Stomach (tissue), 9 donors: ENCODE data around the gene CFB. TPM values are rescaled to one million over a fixed set of nuclear protein-coding genes. Genes with fewer than 3 reads are reported as not detected.
"Not testable (repeated sequence)": the region's sequence is repeated elsewhere in the genome, so short reads cannot be mapped to it uniquely, and the experiment has no call there.

ENCODE experiments used
- DNase-seq, 2 donors: peaks; one replicate each; pipeline versions ENCODE4 v3.0.0 to v3.0.0-alpha.2; 2013 to 2019
- H3K27ac ChIP-seq, 5 donors: fragments of 200-600 bp in 4 of 5; sonication (generic) in 4 of 5; one replicate each; pipeline ENCODE4 v1.5.1; 2013 to 2019; ENCODE audit warnings: mild to moderate bottlenecking in 1 of 5, moderate library complexity in 1 of 5
- H3K27me3 ChIP-seq, 3 donors: fragments of 200-600 bp; sonication (generic); one replicate each; pipeline ENCODE4 v1.5.1; 2017 to 2019; ENCODE audit warnings: mixed run types in 1 of 3
- H3K36me3 ChIP-seq, 4 donors: fragments of 200-600 bp; sonication (generic); 1 replicate in 3 of 4; 2 replicates in 1 of 4; pipeline ENCODE4 v1.5.1; 2016 to 2019
- H3K4me1 ChIP-seq, 4 donors: fragments of 200-600 bp; sonication (generic); one replicate each; pipeline ENCODE4 v1.5.1; 2016 to 2019
- H3K4me3 ChIP-seq, 4 donors: fragments of 200-600 bp; sonication (generic) in 3 of 4; one replicate each; pipeline ENCODE4 v1.5.1; 2016 to 2019; ENCODE audit warnings: mild to moderate bottlenecking in 1 of 4
- H3K9me3 ChIP-seq, 4 donors: fragments of 200-600 bp; sonication (generic); one replicate each; pipeline ENCODE4 v1.5.1; 2016 to 2019
- CTCF ChIP-seq, 7 experiments: fragments of 450-650 bp in 4 of 7; fragments of 200-600 bp in 3 of 7; sonication (generic) in 3 of 7; IDR thresholded peaks; one replicate each; pipeline ENCODE4 v1.5.1; 2016 to 2019; ENCODE audit warnings: antibody characterized with exemption in 7 of 7, control low read depth in 2 of 7, mild to moderate bottlenecking in 1 of 7
- EP300 ChIP-seq: sonication (generic); formaldehyde crosslinking; IDR thresholded peaks from one replicate; pipeline ENCODE4 v1.6.1; 2017; ENCODE audit warnings: antibody characterized with exemption
- POLR2A ChIP-seq, 4 donors: fragments of 450-650 bp; IDR thresholded peaks; one replicate each; pipeline ENCODE4 v1.6.1; 2016; ENCODE audit warnings: antibody characterized with exemption in 4 of 4, control low read depth in 2 of 4, mild to moderate bottlenecking in 1 of 4, moderate library complexity in 1 of 4
- POLR2AphosphoS5 ChIP-seq, 3 donors: sonication (generic); formaldehyde crosslinking; IDR thresholded peaks; one replicate each; pipeline ENCODE4 v1.6.1; 2016; ENCODE audit warnings: antibody characterized with exemption in 3 of 3
- WGBS, 5 donors: extraction: QIAGEN DNeasy Blood & Tissue Kit in 3 of 5; methylation state at CpG; one replicate each; pipeline versions ENCODE4 v1.1.5 to v1.1.7; 2013 to 2018; 5-methylcytosine and 5-hydroxymethylcytosine counted together
- intact Hi-C: fragments of 100-400 bp; cut with DNase I; formaldehyde crosslinking; loops from one replicate; pipeline ENCODE4 v1.15.1; 2023; ENCODE audit warnings: low total_unique reads
- polyA plus RNA-seq, 3 donors: library from polyadenylated mRNA; stranded (reverse); fragments of 200-250 nt; gene quantifications; one replicate each; pipeline ENCODE4 v1.2.3, GENCODE V29; 2013
- small RNA-seq, 4 donors: library from RNA; depleted of rRNA; stranded (forward); fragments of <200 nt; gene quantifications; one replicate each; pipeline ENCODE3, GENCODE V24; 2016
- total RNA-seq, 5 donors: library from RNA; depleted of rRNA; stranded (reverse); fragments of >200 nt; gene quantifications; one replicate each; pipeline versions ENCODE4 v1.1.0 to v1.2.3, GENCODE V29; 2014 to 2016
- donor health status: healthy with polysubstance abuse.
- donor health status: Bipolar disorder and iron deficiency.
- donor health status: healthy.

The CFB gene
- total and polyA plus RNA-seq, 8 donors = 8.4 to 316 (median 175) TPM

GRCh38 chr6:31979238-31979898 is 33.5 kb downstream of the CFB start:
- Histone ChIP-seq H3K36me3 (peaks cover 0 to 25% (median 21%) of the 10 kb centered on the region in 4 donors), H3K4me3 (no peak overlapping the region), H3K27ac (no peak overlapping the region), H3K9me3 (no peaks in the 10 kb centered on the region), H3K27me3 (no peaks in the 10 kb centered on the region), H3K4me1 (peaks cover 0 to 3% (median 0%) of the 10 kb centered on the region in 4 donors)
- DNase-seq = no peak
- intact Hi-C loops = no loop called here
- 81 to 97% (median 89%) methylated on average over 3 of the region's 3 CpGs for WGBS, 5 donors
- TF ChIP-seq EP300 (no peak), CTCF (IDR thresholded peaks at IDR 0.05) (no peak), POLR2A (IDR thresholded peaks at IDR 0.05) (no peak), POLR2AphosphoS5 (IDR thresholded peaks at IDR 0.05) (no peak)

- H3K4me3 ChIP-seq, intact Hi-C loops, H3K27ac ChIP-seq, H3K4me1 ChIP-seq, DNase-seq, H3K27me3 ChIP-seq, H3K9me3 ChIP-seq: not testable (repeated sequence)
- WGBS, 5 donors = 90 to 96% (median 91%) methylated on average over 6 to 13 of the region's 13 CpGs
- H3K36me3 ChIP-seq = peaks cover 0 to 25% (median 17%) of the 10 kb centered on the region in 4 donors
Measured at GRCh38 chr6:31980195-31980876, 34.4 kb downstream of the CFB start.

GRCh38 chr6:31980998-31981397 is 35.1 kb downstream of the CFB start:
- intact Hi-C loops, H3K9me3 ChIP-seq, H3K4me1 ChIP-seq, H3K27ac ChIP-seq, DNase-seq, H3K4me3 ChIP-seq, H3K27me3 ChIP-seq: not testable (repeated sequence)
- peaks cover 0 to 25% (median 16%) of the 10 kb centered on the region in 4 donors for H3K36me3 ChIP-seq
- WGBS, 5 donors = no CpG with 5 or more reads among the region's 5 CpGs

- H3K4me3 ChIP-seq, DNase-seq, H3K4me1 ChIP-seq, H3K27me3 ChIP-seq, intact Hi-C loops, H3K27ac ChIP-seq, H3K9me3 ChIP-seq: not testable (repeated sequence)
- peaks cover 0 to 19% (median 16%) of the 10 kb centered on the region in 4 donors for H3K36me3 ChIP-seq
- WGBS, 5 donors = no CpG with 5 or more reads among the region's 7 CpGs
Measured at GRCh38 chr6:31981744-31982143, 35.8 kb downstream of the CFB start, which contains the start of gene C4A. C4A (plus strand) TSS chr6:31982057; CDS start chr6:31982108, 51 bp downstream.

- H3K27ac ChIP-seq, intact Hi-C loops, H3K9me3 ChIP-seq, DNase-seq, H3K36me3 ChIP-seq, H3K4me3 ChIP-seq, H3K4me1 ChIP-seq, H3K27me3 ChIP-seq: not testable (repeated sequence)
- no CpG with 5 or more reads among the region's 10 CpGs for WGBS, 5 donors
Measured at GRCh38 chr6:31989363-31989762, 43.5 kb downstream of the CFB start.

GRCh38 chr6:31994421-31994820 is 48.5 kb downstream of the CFB start:
- H3K36me3 ChIP-seq, H3K4me1 ChIP-seq, H3K9me3 ChIP-seq, H3K4me3 ChIP-seq, H3K27me3 ChIP-seq, H3K27ac ChIP-seq, intact Hi-C loops, DNase-seq: not testable (repeated sequence)
- 90 to 99% (median 97%) methylated on average over 8 of the region's 14 CpGs; no CpG with 5 or more reads in 2 of the 5 donors for WGBS, 5 donors

- intact Hi-C loops, H3K4me1 ChIP-seq, H3K36me3 ChIP-seq, H3K27ac ChIP-seq, H3K27me3 ChIP-seq, DNase-seq, H3K4me3 ChIP-seq, H3K9me3 ChIP-seq: not testable (repeated sequence)
- 85 to 94% (median 90%) methylated on average over 5 to 6 of the region's 6 CpGs; no CpG with 5 or more reads in 1 of the 5 donors for WGBS, 5 donors
Measured at GRCh38 chr6:31996385-31996784, 50.5 kb downstream of the CFB start.

Small RNA genes within 50 kb of the gene (small RNA-seq; reads per million reads assigned to genes)
- 0 reads per million in 4 donors for gene AL645922.1

Other genes with a start within 250 kb of the CFB start
Only the 30 nearest of the 37 such genes appear.
- not detected for gene LY6G6C, start 224.3 kb upstream of the CFB start, total RNA-seq
- under 1 TPM in 1 of 3 donors, not detected in 2; 0.90 TPM for gene LY6G6C, start 224.3 kb upstream of the CFB start, polyA plus RNA-seq
- gene MPIG6B, start 222.7 kb upstream of the CFB start, total RNA-seq = not detected
- gene MPIG6B, start 222.7 kb upstream of the CFB start, polyA plus RNA-seq = under 1 TPM in 1 of 3 donors, not detected in 2; 0.10 TPM
- 100 to 1,000 TPM in 2 of 5 donors, 10 to 100 TPM in 3; 33.3 to 133 (median 76.1) TPM for gene DDAH2, start 216.8 kb upstream of the CFB start, total RNA-seq
- gene DDAH2, start 216.8 kb upstream of the CFB start, polyA plus RNA-seq = 10 to 100 TPM; 52.9 to 73.7 (median 57.9) TPM
- 100 to 1,000 TPM in 4 of 5 donors, 10 to 100 TPM in 1; 33.8 to 381 (median 117) TPM for gene CLIC1, start 209.6 kb upstream of the CFB start, total RNA-seq
- gene CLIC1, start 209.6 kb upstream of the CFB start, polyA plus RNA-seq = 100 to 1,000 TPM; 331 to 597 (median 348) TPM
- 10 to 100 TPM in 4 of 5 donors, 1 to 10 TPM in 1; 4.1 to 66.4 (median 21.4) TPM for gene MSH5, start 206.1 kb upstream of the CFB start, total RNA-seq
- 1 to 10 TPM; 2.9 to 9.3 (median 3.2) TPM for gene MSH5, start 206.1 kb upstream of the CFB start, polyA plus RNA-seq
- 10 to 100 TPM in 2 of 5 donors, 1 to 10 TPM in 2, not detected in 1; 2.7 to 40.8 (median 7.6) TPM for gene SAPCD1, start 183.4 kb upstream of the CFB start, total RNA-seq
- gene SAPCD1, start 183.4 kb upstream of the CFB start, polyA plus RNA-seq = 1 to 10 TPM; 2.4 to 5.4 (median 2.9) TPM
- gene VWA7, start 168.8 kb upstream of the CFB start, total RNA-seq = 10 to 100 TPM in 1 of 5 donors, 1 to 10 TPM in 3, not detected in 1; 4.2 to 18.3 (median 7.5) TPM
- gene VWA7, start 168.8 kb upstream of the CFB start, polyA plus RNA-seq = 1 to 10 TPM; 1.3 to 1.4 (median 1.4) TPM
- 10 to 100 TPM; 21.6 to 56.5 (median 24.1) TPM for gene VARS1, start 150.3 kb upstream of the CFB start, total RNA-seq
- gene VARS1, start 150.3 kb upstream of the CFB start, polyA plus RNA-seq = 10 to 100 TPM; 11.0 to 31.8 (median 27.7) TPM
- 10 to 100 TPM in 3 of 5 donors, 1 to 10 TPM in 1, not detected in 1; 6.7 to 34.5 (median 11.4) TPM for gene LSM2, start 139.1 kb upstream of the CFB start, total RNA-seq
- 10 to 100 TPM; 45.2 to 55.8 (median 50.4) TPM for gene LSM2, start 139.1 kb upstream of the CFB start, polyA plus RNA-seq
- gene HSPA1L, start 130.8 kb upstream of the CFB start, total RNA-seq = 1 to 10 TPM in 2 of 5 donors, not detected in 3; 1.1 to 1.7 TPM
- under 1 TPM; 0.46 to 0.98 (median 0.75) TPM for gene HSPA1L, start 130.8 kb upstream of the CFB start, polyA plus RNA-seq
- 100 to 1,000 TPM in 3 of 5 donors, 10 to 100 TPM in 2; 68.8 to 124 (median 113) TPM for gene HSPA1A, start 130.6 kb upstream of the CFB start, total RNA-seq
- 100 to 1,000 TPM in 1 of 3 donors, 10 to 100 TPM in 2; 51.1 to 107 (median 64.8) TPM for gene HSPA1A, start 130.6 kb upstream of the CFB start, polyA plus RNA-seq
- gene HSPA1B, start 118.4 kb upstream of the CFB start, total RNA-seq = 100 to 1,000 TPM in 3 of 5 donors, 10 to 100 TPM in 2; 44.3 to 165 (median 105) TPM
- gene HSPA1B, start 118.4 kb upstream of the CFB start, polyA plus RNA-seq = 10 to 100 TPM; 35.9 to 66.0 (median 51.3) TPM
- 10 to 100 TPM; 11.3 to 60.7 (median 25.0) TPM for gene NEU1, start 83.3 kb upstream of the CFB start, total RNA-seq
- gene NEU1, start 83.3 kb upstream of the CFB start, polyA plus RNA-seq = 10 to 100 TPM; 16.3 to 29.0 (median 22.2) TPM
- gene SLC44A4, start 67.1 kb upstream of the CFB start, total RNA-seq = 100 to 1,000 TPM in 4 of 5 donors, 10 to 100 TPM in 1; 74.2 to 201 (median 175) TPM
- gene SLC44A4, start 67.1 kb upstream of the CFB start, polyA plus RNA-seq = 100 to 1,000 TPM in 1 of 3 donors, 10 to 100 TPM in 2; 35.4 to 111 (median 47.9) TPM
- 10 to 100 TPM; 12.1 to 58.0 (median 31.7) TPM for gene EHMT2, start 48.4 kb upstream of the CFB start, total RNA-seq
- gene EHMT2, start 48.4 kb upstream of the CFB start, polyA plus RNA-seq = 10 to 100 TPM; 27.3 to 43.2 (median 35.4) TPM
- 1 to 10 TPM in 3 of 5 donors, under 1 TPM in 2; 0.43 to 6.4 (median 1.3) TPM for gene ZBTB12, start 44.0 kb upstream of the CFB start, total RNA-seq
- 1 to 10 TPM; 1.8 to 3.4 (median 2.2) TPM for gene ZBTB12, start 44.0 kb upstream of the CFB start, polyA plus RNA-seq
- gene C2, start 18.4 kb upstream of the CFB start, total RNA-seq = 10 to 100 TPM in 1 of 5 donors, 1 to 10 TPM in 3, not detected in 1; 1.7 to 24.6 (median 4.0) TPM
- gene C2, start 18.4 kb upstream of the CFB start, polyA plus RNA-seq = 1 to 10 TPM; 3.3 to 6.3 (median 4.9) TPM
- 100 to 1,000 TPM in 1 of 5 donors, 10 to 100 TPM in 3, 1 to 10 TPM in 1; 2.9 to 100 (median 50.1) TPM for gene NELFE, start 12.9 kb downstream of the CFB start, total RNA-seq
- gene NELFE, start 12.9 kb downstream of the CFB start, polyA plus RNA-seq = 10 to 100 TPM; 52.1 to 75.8 (median 53.5) TPM
- gene SKIC2, start 13.1 kb downstream of the CFB start, total RNA-seq = 100 to 1,000 TPM in 3 of 5 donors, 10 to 100 TPM in 2; 22.0 to 478 (median 114) TPM
- gene SKIC2, start 13.1 kb downstream of the CFB start, polyA plus RNA-seq = 10 to 100 TPM; 74.3 to 88.9 (median 87.1) TPM
- gene DXO, start 26.0 kb downstream of the CFB start, total RNA-seq = 10 to 100 TPM in 3 of 5 donors, 1 to 10 TPM in 2; 4.1 to 65.8 (median 18.3) TPM
- 10 to 100 TPM; 11.9 to 24.8 (median 19.7) TPM for gene DXO, start 26.0 kb downstream of the CFB start, polyA plus RNA-seq
- gene C4A, start 36.0 kb downstream of the CFB start, total RNA-seq = 100 to 1,000 TPM in 1 of 5 donors, 10 to 100 TPM in 4; 10.8 to 248 (median 32.1) TPM
- gene C4A, start 36.0 kb downstream of the CFB start, polyA plus RNA-seq = 10 to 100 TPM; 42.2 to 92.9 (median 48.1) TPM
- 100 to 1,000 TPM in 1 of 5 donors, 10 to 100 TPM in 4; 14.9 to 108 (median 32.7) TPM for gene C4B, start 68.7 kb downstream of the CFB start, total RNA-seq
- gene C4B, start 68.7 kb downstream of the CFB start, polyA plus RNA-seq = 100 to 1,000 TPM in 1 of 3 donors, 10 to 100 TPM in 2; 42.8 to 107 (median 54.9) TPM
- not detected for gene CYP21A2, start 92.3 kb downstream of the CFB start, total RNA-seq
- gene CYP21A2, start 92.3 kb downstream of the CFB start, polyA plus RNA-seq = 10 to 100 TPM in 1 of 3 donors, 1 to 10 TPM in 2; 1.3 to 23.8 (median 1.4) TPM
- gene TNXB, start 163.2 kb downstream of the CFB start, total RNA-seq = 100 to 1,000 TPM in 1 of 5 donors, 10 to 100 TPM in 4; 43.8 to 408 (median 71.0) TPM
- gene TNXB, start 163.2 kb downstream of the CFB start, polyA plus RNA-seq = 10 to 100 TPM; 15.1 to 17.7 (median 15.7) TPM
- gene ATF6B, start 182.2 kb downstream of the CFB start, total RNA-seq = 100 to 1,000 TPM in 2 of 5 donors, 10 to 100 TPM in 3; 22.8 to 718 (median 73.3) TPM
- gene ATF6B, start 182.2 kb downstream of the CFB start, polyA plus RNA-seq = 10 to 100 TPM; 20.9 to 48.1 (median 24.4) TPM
- 1 to 10 TPM in 2 of 5 donors, under 1 TPM in 1, not detected in 2; 0.45 to 3.3 (median 3.2) TPM for gene FKBPL, start 184.2 kb downstream of the CFB start, total RNA-seq
- gene FKBPL, start 184.2 kb downstream of the CFB start, polyA plus RNA-seq = 1 to 10 TPM; 2.7 to 9.6 (median 8.5) TPM
- under 1 TPM in 3 of 5 donors, not detected in 2; 0.18 to 0.87 (median 0.87) TPM for gene PRRT1, start 205.8 kb downstream of the CFB start, total RNA-seq
- 1 to 10 TPM; 1.9 to 6.0 (median 3.4) TPM for gene PRRT1, start 205.8 kb downstream of the CFB start, polyA plus RNA-seq
- 10 to 100 TPM in 4 of 5 donors, 1 to 10 TPM in 1; 5.8 to 73.0 (median 35.7) TPM for gene PPT2, start 208.0 kb downstream of the CFB start, total RNA-seq
- gene PPT2, start 208.0 kb downstream of the CFB start, polyA plus RNA-seq = 10 to 100 TPM in 1 of 3 donors, 1 to 10 TPM in 2; 5.8 to 11.1 (median 7.9) TPM
- 100 to 1,000 TPM in 1 of 5 donors, 10 to 100 TPM in 2, 1 to 10 TPM in 1, under 1 TPM in 1; 0.87 to 224 (median 10.1) TPM for gene EGFL8, start 218.5 kb downstream of the CFB start, total RNA-seq
- gene EGFL8, start 218.5 kb downstream of the CFB start, polyA plus RNA-seq = 10 to 100 TPM; 14.6 to 30.3 (median 16.6) TPM
- gene AGPAT1, start 230.0 kb downstream of the CFB start, total RNA-seq = 10 to 100 TPM in 4 of 5 donors, 1 to 10 TPM in 1; 7.3 to 52.6 (median 33.5) TPM
- gene AGPAT1, start 230.0 kb downstream of the CFB start, polyA plus RNA-seq = 10 to 100 TPM; 31.3 to 41.9 (median 36.2) TPM